Skin epidermis (tissue), 12 donors: Measurements from ENCODE around the gene GPR162.
A peak's percentile ranks its signal among the peaks of the same experiment; 100 is the strongest.

Experiments
- H3K27ac ChIP-seq, 21 experiments: fragments of 200-600 bp; sonication (generic) in 11 of 21; one replicate each; pipeline ENCODE4 v1.5.0; 2020; ENCODE audit warnings: mild to moderate bottlenecking in 3 of 21, inconsistent platforms in 2 of 21, moderate library complexity in 2 of 21
- H3K4me3 ChIP-seq, 7 experiments: fragments of 200-600 bp; sonication (generic) in 2 of 7; one replicate each; pipeline ENCODE4 v1.5.0; 2020; ENCODE audit warnings: inconsistent platforms in 2 of 7, mild to moderate bottlenecking in 2 of 7, moderate library complexity in 1 of 7

Gene GPR162, protein sequence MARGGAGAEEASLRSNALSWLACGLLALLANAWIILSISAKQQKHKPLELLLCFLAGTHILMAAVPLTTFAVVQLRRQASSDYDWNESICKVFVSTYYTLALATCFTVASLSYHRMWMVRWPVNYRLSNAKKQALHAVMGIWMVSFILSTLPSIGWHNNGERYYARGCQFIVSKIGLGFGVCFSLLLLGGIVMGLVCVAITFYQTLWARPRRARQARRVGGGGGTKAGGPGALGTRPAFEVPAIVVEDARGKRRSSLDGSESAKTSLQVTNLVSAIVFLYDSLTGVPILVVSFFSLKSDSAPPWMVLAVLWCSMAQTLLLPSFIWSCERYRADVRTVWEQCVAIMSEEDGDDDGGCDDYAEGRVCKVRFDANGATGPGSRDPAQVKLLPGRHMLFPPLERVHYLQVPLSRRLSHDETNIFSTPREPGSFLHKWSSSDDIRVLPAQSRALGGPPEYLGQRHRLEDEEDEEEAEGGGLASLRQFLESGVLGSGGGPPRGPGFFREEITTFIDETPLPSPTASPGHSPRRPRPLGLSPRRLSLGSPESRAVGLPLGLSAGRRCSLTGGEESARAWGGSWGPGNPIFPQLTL

DNA sequence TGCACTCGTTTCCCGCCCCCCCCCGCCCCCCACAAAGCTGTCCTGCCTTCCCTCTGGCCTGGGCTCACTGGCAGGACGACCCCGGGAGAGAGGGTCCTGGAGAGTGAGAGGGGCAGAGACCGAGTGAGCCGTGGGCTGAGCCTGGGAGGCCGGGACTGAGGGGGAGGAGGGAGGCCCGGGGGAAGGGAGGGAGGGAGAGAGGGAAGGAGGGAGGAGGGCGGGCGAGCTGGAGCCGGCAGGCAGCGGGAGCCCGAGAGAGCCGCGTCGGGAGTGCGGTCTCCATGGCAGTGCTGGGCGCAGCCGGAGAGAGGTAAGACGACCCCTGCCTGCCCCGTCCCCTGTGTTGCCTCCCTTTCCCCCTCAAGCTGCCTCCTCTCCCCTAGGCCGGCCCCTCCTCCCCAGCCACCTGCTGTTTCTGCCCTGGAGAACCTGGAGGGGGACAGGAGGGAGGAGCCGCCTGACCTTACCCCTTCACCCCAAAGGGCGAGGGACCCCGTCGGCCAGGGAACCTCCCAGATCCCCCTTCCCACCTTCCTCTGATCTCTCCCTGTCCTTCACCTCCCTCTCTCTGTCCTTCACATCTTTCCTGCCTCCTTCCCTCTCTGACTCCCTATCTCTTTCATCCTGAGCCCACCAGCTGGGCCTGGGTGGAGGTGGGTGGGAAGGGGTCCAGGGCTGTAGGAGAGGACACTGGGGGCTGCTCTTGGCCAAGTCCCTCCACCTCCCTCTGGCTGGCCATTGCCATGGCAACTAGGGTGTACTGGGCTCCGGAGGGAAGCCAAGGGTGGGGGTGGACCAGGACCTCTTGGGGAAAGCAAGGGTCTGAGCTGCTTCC, at the start of gene GPR162:
Gene GPR162 (plus strand): TSS at position 231 of the 835 bp plus-strand sequence. CDS start 2,078 bp downstream, outside the sequence.
- peak within 1 kb of the TSS in 11 of 21 experiments; percentile 5 to 62 (median 46) for H3K27ac ChIP-seq
- peak within 1 kb of the TSS; percentile 13 to 44 (median 31) for H3K4me3 ChIP-seq

DNA sequence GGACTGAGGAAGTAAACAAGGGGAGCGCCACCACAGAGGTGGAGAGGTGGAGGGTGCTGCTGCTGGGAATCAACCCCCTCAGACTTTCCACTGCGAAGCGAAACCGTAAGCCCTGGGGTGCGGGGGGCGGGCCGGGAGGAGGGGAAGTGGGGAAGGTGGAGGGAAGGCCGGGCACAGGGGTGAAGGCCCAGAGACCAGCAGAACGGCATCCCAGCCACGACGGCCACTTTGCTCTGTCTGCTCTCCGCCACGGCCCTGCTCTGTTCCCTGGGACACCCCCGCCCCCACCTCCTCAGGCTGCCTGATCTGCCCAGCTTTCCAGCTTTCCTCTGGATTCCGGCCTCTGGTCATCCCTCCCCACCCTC, 49.3 kb upstream of the GPR162 start, which contains the start of gene LAG3:
Gene LAG3 (plus strand): TSS at position 190 of the 365 bp plus-strand sequence. CDS start 333 bp downstream, outside the sequence.
- H3K4me3 ChIP-seq = peak within 1 kb of the TSS in 6 of 7 experiments; percentile 5 to 35 (median 20)
- peak within 1 kb of the TSS in 13 of 21 experiments; percentile 12 to 86 (median 51) for H3K27ac ChIP-seq

DNA sequence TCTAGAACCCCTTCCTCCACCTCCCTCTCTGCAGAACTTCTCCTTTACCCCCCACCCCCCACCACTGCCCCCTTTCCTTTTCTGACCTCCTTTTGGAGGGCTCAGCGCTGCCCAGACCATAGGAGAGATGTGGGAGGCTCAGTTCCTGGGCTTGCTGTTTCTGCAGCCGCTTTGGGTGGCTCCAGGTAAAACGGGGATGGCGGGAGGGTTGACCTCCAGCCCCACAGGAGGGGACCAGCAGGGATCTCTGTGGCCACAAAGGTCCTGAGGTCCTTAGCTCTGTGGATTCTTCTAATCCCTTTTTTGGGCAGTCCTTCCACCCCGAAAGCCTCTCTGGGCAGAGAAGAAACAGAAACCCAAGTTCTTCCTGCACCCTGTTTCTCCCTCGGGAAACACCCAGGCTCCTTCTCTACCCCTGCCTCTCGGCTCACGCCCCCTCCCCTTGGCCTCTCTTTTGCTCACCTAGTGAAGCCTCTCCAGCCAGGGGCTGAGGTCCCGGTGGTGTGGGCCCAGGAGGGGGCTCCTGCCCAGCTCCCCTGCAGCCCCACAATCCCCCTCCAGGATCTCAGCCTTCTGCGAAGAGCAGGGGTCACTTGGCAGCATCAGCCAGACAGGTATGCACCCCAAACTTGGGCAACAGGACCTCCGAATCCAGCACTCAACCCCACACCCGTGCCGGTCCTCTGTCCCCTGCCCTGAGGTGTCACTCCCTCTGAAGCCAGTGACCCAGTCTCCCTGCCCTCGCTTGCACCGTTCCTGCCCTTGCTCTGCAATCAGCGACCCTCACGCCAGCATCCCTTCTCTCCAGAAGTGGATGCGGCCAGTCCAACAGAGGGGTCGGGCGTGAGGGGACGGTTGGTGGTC, 48.7 kb upstream of the GPR162 start:
- peak overlapping the region in 13 of 21 experiments; percentile 18 to 86 (median 55) for H3K27ac ChIP-seq
- peak overlapping the region in 6 of 7 experiments; percentile 5 to 35 (median 20) for H3K4me3 ChIP-seq

DNA sequence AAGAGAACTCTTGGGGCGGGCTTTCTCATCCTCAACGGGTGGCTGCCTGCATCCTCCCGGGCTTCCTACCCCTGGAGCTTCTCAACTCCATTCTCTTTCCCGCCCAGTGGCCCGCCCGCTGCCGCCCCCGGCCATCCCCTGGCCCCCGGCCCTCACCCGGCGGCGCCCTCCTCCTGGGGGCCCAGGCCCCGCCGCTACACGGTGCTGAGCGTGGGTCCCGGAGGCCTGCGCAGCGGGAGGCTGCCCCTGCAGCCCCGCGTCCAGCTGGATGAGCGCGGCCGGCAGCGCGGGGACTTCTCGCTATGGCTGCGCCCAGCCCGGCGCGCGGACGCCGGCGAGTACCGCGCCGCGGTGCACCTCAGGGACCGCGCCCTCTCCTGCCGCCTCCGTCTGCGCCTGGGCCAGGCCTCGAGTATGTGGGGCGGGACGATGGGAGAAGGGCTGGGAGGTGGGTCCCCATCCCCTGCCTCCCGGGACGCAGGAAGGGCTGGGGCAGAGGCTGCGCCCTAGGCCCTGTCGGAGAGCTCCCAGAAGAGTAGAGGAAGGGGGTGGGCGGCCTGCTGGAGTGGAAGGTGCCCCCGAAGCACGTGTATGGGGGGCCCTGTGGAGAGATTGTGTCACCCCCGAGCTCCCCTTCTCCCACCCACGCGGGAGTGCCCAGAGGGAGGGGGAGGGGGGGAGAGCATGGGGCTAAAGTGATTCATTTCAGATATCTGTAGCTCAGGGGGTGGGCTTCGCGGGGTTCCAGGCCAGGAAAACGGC, 47.9 kb upstream of the GPR162 start:
- Histone ChIP-seq H3K27ac (peak overlapping the region in 12 of 21 experiments; percentile 18 to 86 (median 56)), H3K4me3 (peak overlapping the region; percentile 5 to 35 (median 18))

DNA sequence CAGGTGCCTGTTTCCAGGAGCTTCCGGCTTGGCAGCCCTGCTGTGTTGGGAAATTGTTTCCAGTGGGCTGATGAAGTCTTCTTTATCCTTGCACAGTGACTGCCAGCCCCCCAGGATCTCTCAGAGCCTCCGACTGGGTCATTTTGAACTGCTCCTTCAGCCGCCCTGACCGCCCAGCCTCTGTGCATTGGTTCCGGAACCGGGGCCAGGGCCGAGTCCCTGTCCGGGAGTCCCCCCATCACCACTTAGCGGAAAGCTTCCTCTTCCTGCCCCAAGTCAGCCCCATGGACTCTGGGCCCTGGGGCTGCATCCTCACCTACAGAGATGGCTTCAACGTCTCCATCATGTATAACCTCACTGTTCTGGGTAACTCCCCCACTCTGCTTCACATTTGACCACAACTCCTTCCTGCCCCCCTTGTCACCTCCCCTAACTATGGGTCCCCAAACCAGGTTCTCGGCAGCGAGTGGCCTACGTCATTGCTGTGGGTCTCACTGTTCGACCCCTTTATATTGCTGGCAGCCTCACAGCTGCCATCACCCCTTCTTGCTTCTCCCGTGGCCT, 47.0 kb upstream of the GPR162 start:
- peak overlapping the region in 1 of 7 experiments; percentile 27 for H3K4me3 ChIP-seq
- H3K27ac ChIP-seq = peak overlapping the region in 8 of 21 experiments; percentile 18 to 86 (median 60)

DNA sequence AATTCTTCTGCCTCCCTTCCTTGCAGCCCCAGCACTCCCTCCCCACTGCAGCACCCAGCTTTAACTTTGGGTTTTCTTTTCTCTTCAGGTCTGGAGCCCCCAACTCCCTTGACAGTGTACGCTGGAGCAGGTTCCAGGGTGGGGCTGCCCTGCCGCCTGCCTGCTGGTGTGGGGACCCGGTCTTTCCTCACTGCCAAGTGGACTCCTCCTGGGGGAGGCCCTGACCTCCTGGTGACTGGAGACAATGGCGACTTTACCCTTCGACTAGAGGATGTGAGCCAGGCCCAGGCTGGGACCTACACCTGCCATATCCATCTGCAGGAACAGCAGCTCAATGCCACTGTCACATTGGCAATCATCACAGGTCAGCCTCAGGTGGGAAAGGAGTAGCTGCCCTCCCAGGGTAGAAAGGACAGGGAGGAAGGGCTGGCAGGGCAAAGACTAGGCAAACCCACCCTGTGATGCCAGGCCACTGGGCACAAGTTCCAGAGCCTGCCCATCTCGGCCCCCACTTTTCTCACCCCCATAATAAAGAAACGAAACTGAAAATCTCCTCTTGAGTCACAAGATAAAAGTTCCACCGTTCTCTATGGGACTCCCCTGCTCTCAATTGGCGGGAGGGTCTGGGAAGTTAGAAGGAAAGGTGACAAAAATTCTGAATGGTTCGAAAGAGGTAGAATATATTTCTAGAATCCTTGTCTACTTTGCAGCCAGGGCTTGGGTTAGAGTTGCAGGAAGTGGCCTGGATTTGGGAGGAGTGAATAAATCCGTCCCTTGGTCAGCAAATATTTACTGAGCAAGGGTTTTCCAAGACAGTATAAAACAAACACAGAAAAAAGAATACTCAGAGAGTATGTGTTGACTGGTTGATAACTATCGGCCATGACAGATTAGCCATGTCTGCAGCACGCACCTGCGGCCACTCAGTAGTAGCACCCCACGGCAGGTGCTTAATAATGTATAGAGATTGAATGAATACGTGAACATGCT, 46.1 kb upstream of the GPR162 start:
- Histone ChIP-seq H3K27ac (peak overlapping the region in 7 of 21 experiments; percentile 1 to 86 (median 23)), H3K4me3 (peak overlapping the region in 1 of 7 experiments; percentile 6)

DNA sequence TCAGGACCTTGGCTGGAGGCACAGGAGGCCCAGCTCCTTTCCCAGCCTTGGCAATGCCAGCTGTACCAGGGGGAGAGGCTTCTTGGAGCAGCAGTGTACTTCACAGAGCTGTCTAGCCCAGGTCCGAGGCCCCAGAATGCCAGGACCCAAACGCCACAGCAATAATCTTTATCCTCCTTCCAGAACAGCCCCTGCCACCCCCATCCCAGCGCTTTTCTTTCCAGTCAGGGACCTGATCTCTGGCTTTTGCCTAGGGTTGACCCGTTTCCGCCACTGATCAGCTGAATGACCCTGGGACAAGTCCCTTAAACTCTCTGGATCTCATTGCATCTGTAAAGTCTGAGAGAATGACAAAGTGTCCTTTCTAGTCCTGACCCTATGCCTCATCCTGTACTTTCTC, 44.2 kb upstream of the GPR162 start:
- no peak overlapping the region for H3K27ac ChIP-seq
- H3K4me3 ChIP-seq = no peak overlapping the region

DNA sequence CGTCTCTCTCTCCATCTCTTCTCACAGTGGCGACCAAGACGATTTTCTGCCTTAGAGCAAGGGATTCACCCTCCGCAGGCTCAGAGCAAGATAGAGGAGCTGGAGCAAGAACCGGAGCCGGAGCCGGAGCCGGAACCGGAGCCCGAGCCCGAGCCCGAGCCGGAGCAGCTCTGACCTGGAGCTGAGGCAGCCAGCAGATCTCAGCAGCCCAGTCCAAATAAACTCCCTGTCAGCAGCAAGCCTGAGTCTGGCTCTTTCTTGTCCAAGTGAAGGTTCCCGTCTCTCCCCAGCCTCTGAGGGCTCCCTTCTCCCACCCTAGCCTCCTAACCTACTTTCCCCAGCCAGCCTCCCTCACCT, 43.4 kb upstream of the GPR162 start:
- Histone ChIP-seq H3K4me3 (peak overlapping the region in 4 of 7 experiments; percentile 13 to 37 (median 30)), H3K27ac (peak overlapping the region in 12 of 21 experiments; percentile 2 to 66 (median 40))

DNA sequence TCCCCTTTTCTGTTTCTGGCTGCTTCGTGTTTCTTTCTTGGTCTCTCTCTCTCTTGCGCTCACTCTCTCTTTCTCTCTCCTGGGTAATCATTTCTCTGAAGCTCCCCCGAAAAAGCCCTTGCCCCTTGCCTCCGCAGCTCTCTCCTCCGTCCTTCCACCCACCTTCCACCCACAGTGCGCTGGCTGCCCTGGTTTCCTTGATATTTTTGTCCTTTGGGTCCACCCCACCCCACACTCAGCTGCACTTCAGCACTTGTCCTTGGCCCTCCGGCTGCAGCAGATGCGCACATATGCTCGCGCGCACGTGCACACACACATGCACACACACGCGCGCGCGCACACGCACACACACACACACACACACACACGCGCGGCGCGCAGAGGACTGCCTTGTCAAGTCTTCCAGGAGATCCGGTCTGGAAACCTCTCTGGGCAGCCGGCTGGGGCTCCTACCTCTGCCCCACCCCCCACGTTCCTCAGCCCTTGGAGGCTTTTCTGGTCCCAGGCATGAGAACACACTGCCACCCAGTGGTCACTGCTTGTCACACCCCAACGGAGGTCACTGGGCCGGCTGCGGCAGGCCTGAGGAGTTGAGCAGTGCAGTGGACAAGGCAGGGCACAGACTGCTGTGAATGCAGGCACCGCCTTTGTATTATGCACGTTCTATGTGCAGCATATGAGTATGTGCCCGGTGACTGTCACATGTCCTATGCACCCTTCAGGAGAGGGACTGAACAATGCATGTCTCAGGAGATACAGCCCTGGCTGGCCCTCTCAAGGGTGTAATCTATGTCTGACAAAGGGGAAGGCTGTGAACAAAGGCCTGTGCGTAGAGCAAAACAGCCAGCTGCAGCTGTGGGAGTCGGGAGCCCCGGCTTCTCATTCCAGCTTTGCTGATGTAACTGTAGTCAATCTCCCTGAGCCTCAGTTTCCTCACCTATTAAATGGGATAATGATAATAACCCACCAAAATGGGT, 42.8 kb upstream of the GPR162 start:
- peak overlapping the region; percentile 4 to 37 (median 26) for H3K4me3 ChIP-seq
- H3K27ac ChIP-seq = peak overlapping the region in 12 of 21 experiments; percentile 2 to 66 (median 40)

DNA sequence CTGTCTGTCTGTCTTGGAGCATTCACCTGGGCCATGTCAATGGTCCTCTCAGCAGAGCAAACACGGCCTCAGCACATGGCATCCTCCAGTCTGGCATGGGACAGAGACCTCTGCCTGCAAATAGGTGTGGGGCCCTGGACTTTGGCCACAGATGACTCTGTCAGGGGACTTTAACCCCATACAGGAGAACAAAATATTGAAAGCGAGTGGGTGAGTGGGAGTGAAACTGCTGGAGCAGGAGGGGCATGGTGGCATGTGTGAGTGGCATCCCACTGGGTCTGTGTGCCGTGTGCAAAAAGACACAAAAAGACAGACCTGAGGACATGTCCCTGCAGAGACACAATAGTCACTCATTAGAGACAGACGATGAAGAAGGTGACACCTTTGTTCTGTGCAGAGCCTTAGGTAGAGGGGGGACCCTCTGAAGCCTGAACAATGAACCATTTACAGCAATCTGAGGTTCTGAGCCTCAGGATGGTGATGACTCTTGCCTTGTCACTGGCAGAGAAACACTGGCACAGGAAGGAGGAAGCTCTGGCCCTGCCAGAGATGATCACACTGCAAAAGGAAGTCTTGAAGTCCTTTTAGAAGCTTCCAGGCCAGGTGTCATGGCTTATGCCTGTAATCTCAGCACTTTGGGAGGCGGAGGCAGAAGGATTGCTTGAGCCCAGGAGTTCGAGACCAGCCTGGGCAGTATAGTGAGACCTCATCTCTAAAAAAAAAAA, 41.8 kb upstream of the GPR162 start:
- Histone ChIP-seq H3K4me3 (no peak overlapping the region), H3K27ac (peak overlapping the region in 3 of 21 experiments; percentile 13 to 55 (median 28))

DNA sequence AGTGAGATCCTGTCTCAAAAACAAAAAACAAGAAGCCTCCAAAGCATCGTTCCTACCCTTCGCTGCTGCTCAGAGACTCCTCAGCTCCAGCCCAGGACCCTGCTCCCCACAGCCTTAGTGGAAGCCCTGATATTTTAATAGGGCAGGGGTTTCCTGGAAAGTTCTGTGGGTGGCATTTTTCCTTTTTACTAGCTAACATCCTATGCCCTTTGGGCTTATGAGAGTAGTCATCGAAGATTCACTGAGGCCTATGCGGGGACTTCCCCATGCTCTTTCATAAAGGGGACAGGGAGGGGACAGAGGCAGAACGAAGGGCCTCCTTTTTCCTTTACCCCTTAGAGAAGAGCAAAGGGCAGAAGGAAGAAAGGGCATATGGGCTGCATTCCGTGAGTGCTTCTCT, 41.0 kb upstream of the GPR162 start:
- peak overlapping the region in 2 of 21 experiments; percentile 13 to 55 for H3K27ac ChIP-seq
- H3K4me3 ChIP-seq = no peak overlapping the region

DNA sequence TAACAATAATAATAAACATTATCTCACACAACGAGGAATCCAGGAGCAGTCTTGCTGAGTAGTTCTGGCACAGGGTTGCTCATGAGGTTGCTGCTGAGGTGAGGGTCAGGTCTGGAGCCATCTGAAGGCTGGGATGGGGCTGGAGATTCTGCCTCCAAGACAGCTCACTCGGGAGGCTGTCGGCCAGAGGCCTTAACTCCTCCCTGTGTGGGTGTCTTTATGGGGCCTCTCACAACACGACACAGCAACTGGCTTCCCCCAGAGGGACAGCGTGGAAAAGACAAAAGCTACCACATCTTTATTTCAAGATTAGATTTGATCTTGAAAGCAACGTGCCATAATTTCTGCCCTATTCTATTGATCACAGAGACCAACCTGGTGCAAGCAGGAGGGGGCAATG, 39.5 kb upstream of the GPR162 start:
- no peak overlapping the region for H3K4me3 ChIP-seq
- peak overlapping the region in 1 of 21 experiments; percentile 26 for H3K27ac ChIP-seq

DNA sequence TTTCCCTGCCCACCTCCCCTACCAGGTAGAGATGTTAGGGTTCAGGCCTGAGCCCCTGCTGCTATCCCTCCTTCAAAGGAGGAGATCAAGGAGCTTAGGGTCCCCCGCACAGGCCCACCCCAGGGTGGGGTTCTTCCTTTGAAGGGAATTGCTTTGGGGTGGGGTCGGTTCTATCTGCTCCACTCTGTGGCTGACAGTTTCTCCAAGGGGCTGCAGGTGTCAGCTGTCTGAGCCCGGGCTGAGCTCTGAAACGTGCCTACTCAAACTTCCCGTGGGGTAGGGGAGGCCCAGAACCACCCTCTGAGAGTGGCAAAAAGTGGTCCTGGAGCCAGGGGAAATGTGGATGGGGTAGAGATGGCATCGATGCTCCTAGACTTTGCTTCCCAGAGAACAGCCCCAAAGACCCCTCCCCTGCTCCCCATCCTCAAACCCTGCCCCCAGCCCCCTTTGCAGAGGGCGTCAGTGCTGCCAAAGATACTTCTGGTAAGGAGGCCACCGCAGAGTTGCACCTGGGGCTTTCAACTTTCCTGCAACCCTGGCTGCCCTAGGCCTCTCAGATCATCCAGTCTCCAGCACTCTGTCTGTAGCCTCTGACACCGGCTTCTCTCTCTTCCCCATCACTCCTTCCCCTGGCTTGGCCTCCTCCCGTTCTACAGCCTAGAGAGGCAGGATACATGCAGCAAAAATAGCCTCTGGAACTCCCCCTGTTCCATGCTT, 38.6 kb upstream of the GPR162 start:
- Histone ChIP-seq H3K27ac (peak overlapping the region in 1 of 21 experiments; percentile 26), H3K4me3 (no peak overlapping the region)

DNA sequence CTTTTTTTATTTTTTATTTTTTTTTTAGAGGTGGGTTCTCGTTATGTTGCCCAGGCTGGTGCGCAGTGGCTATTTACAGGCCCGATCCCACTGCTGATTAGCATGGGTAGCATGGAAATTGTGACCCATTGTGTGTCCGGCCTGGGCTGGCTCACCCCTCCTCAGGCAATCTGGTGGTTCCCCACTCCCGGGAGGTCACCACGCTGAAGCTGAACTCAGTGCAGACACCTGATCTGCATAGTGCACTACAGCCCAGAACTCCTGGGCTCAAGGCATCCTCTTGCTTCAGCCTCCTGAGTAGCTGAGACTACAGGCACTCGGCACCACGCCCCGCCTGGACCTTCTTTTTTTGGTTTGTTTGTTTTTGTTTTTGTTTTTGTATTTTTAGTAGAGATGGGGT, 37.8 kb upstream of the GPR162 start:
- H3K27ac ChIP-seq = peak overlapping the region in 1 of 21 experiments; percentile 14
- H3K4me3 ChIP-seq = no peak overlapping the region
